ENCODE data around the gene MALRD1. TPM values are rescaled to one million over a fixed set of nuclear protein-coding genes. Genes with fewer than 3 reads are reported as not detected.
A peak's percentile ranks its signal among the peaks of the same experiment; 100 is the strongest.

Gene MALRD1
- total RNA-seq, 1 donor from 2014 or later, result 0.45 TPM

GRCh38 chr10:19713159-19713558 lies 664.6 kb downstream of the MALRD1 start:
- no peaks in the 10 kb centered on the region for H3K27me3 ChIP-seq (ENCODE audit: insufficient read depth, low read length)
- no peak overlapping the region for H3K4me3 ChIP-seq (ENCODE audit: insufficient read depth, low read depth, low read length)
- H3K27ac Mint-ChIP-seq (ENCODE audit: unreplicated experiment), result no peak overlapping the region
- H3K9me3 ChIP-seq (ENCODE audit: insufficient read depth, low read depth, low read length), result no peaks in the 10 kb centered on the region
- no peak overlapping the region for H2AFZ ChIP-seq (ENCODE audit: low read depth, low read length)
- H3K27me3 Mint-ChIP-seq (ENCODE audit: low read depth, unreplicated experiment), result no peaks in the 10 kb centered on the region
- no peaks in the 10 kb centered on the region for H4K20me1 ChIP-seq (ENCODE audit: insufficient read depth, low read length)
- H3K4me1 Mint-ChIP-seq (ENCODE audit: low read depth, unreplicated experiment), result no peaks in the 10 kb centered on the region
- no peaks in the 10 kb centered on the region for H3K79me2 ChIP-seq (ENCODE audit: insufficient read depth, low read length)
- H3K36me3 Mint-ChIP-seq (ENCODE audit: low read depth, unreplicated experiment), result no peaks in the 10 kb centered on the region
- FAIRE-seq, result no peak
- H3K4me3 Mint-ChIP-seq (ENCODE audit: unreplicated experiment), result no peak overlapping the region
- H3K4me2 ChIP-seq (ENCODE audit: low read length), result no peak overlapping the region
- H3K4me1 ChIP-seq (ENCODE audit: insufficient read depth, low read length), result no peaks in the 10 kb centered on the region
- TF ChIP-seq CTCF (IDR thresholded peaks at IDR 0.05; ENCODE audit: insufficient read depth, low read depth, low read length), result no peak
- no peak for TF ChIP-seq EZH2 (IDR thresholded peaks at IDR 0.05; ENCODE audit: insufficient read depth, low read length)
- no peaks in the 10 kb centered on the region for H3K36me3 ChIP-seq (ENCODE audit: insufficient read depth, low read length)
- H3K9me3 Mint-ChIP-seq (ENCODE audit: unreplicated experiment), result peaks cover 5% of the 10 kb centered on the region
- H3K27ac ChIP-seq (ENCODE audit: low read depth, low read length), result no peak overlapping the region
- DNase-seq (ENCODE audit: low read depth), result peak; percentile 41
- H3K9ac ChIP-seq (ENCODE audit: low read length), result no peak overlapping the region

- H3K27ac ChIP-seq (ENCODE audit: low read depth, low read length), result no peak overlapping the region
- Mint-ChIP-seq H3K27me3 (ENCODE audit: low read depth, unreplicated experiment) (no peaks in the 10 kb centered on the region), H3K9me3 (ENCODE audit: unreplicated experiment) (peaks cover 5% of the 10 kb centered on the region), H3K4me1 (ENCODE audit: low read depth, unreplicated experiment) (no peaks in the 10 kb centered on the region), H3K27ac (ENCODE audit: unreplicated experiment) (no peak overlapping the region), H3K36me3 (ENCODE audit: low read depth, unreplicated experiment) (no peaks in the 10 kb centered on the region), H3K4me3 (ENCODE audit: unreplicated experiment) (no peak overlapping the region)
- H3K79me2 ChIP-seq (ENCODE audit: insufficient read depth, low read length), result no peaks in the 10 kb centered on the region
- H2AFZ ChIP-seq (ENCODE audit: low read depth, low read length), result no peak overlapping the region
- no peak for TF ChIP-seq CTCF (IDR thresholded peaks at IDR 0.05; ENCODE audit: insufficient read depth, low read depth, low read length)
- no peak for TF ChIP-seq EZH2 (IDR thresholded peaks at IDR 0.05; ENCODE audit: insufficient read depth, low read length)
- H3K4me1 ChIP-seq (ENCODE audit: insufficient read depth, low read length), result no peaks in the 10 kb centered on the region
- no peak overlapping the region for H3K4me3 ChIP-seq (ENCODE audit: insufficient read depth, low read depth, low read length)
- no peaks in the 10 kb centered on the region for H3K9me3 ChIP-seq (ENCODE audit: insufficient read depth, low read depth, low read length)
- no peaks in the 10 kb centered on the region for H3K27me3 ChIP-seq (ENCODE audit: insufficient read depth, low read length)
- no peak overlapping the region for H3K9ac ChIP-seq (ENCODE audit: low read length)
- FAIRE-seq (no peak), DNase-seq (ENCODE audit: low read depth) (no peak)
- H4K20me1 ChIP-seq (ENCODE audit: insufficient read depth, low read length), result no peaks in the 10 kb centered on the region
- no peaks in the 10 kb centered on the region for H3K36me3 ChIP-seq (ENCODE audit: insufficient read depth, low read length)
- no peak overlapping the region for H3K4me2 ChIP-seq (ENCODE audit: low read length)
Measured at GRCh38 chr10:19713800-19714525, 665.4 kb downstream of the MALRD1 start.

- DNase-seq (ENCODE audit: low read depth) (peak; percentile 92), FAIRE-seq (no peak)
- H3K27me3 ChIP-seq (ENCODE audit: insufficient read depth, low read length), result no peaks in the 10 kb centered on the region
- peaks cover 6% of the 10 kb centered on the region for H3K4me1 ChIP-seq (ENCODE audit: insufficient read depth, low read length)
- H3K4me3 ChIP-seq (ENCODE audit: insufficient read depth, low read depth, low read length), result no peak overlapping the region
- H3K9me3 ChIP-seq (ENCODE audit: insufficient read depth, low read depth, low read length), result no peaks in the 10 kb centered on the region
- no peaks in the 10 kb centered on the region for H3K36me3 Mint-ChIP-seq (ENCODE audit: low read depth, unreplicated experiment)
- no peaks in the 10 kb centered on the region for H3K27me3 Mint-ChIP-seq (ENCODE audit: low read depth, unreplicated experiment)
- peaks cover 2% of the 10 kb centered on the region for H3K4me1 Mint-ChIP-seq (ENCODE audit: low read depth, unreplicated experiment)
- H3K4me2 ChIP-seq (ENCODE audit: low read length), result peak overlapping the region; percentile 66
- TF ChIP-seq EZH2 (IDR thresholded peaks at IDR 0.05; ENCODE audit: insufficient read depth, low read length) (no peak), CTCF (IDR thresholded peaks at IDR 0.05; ENCODE audit: insufficient read depth, low read depth, low read length) (no peak)
- no peak overlapping the region for H3K27ac ChIP-seq (ENCODE audit: low read depth, low read length)
- no peaks in the 10 kb centered on the region for H3K79me2 ChIP-seq (ENCODE audit: insufficient read depth, low read length)
- H3K4me3 Mint-ChIP-seq (ENCODE audit: unreplicated experiment), result no peak overlapping the region
- no peak overlapping the region for H3K27ac Mint-ChIP-seq (ENCODE audit: unreplicated experiment)
- peak overlapping the region; percentile 55 for H2AFZ ChIP-seq (ENCODE audit: low read depth, low read length)
- H3K9me3 Mint-ChIP-seq (ENCODE audit: unreplicated experiment), result no peaks in the 10 kb centered on the region
- no peaks in the 10 kb centered on the region for H4K20me1 ChIP-seq (ENCODE audit: insufficient read depth, low read length)
- H3K9ac ChIP-seq (ENCODE audit: low read length), result no peak overlapping the region
- no peaks in the 10 kb centered on the region for H3K36me3 ChIP-seq (ENCODE audit: insufficient read depth, low read length)
Measured at GRCh38 chr10:19719284-19719683, 670.7 kb downstream of the MALRD1 start.
